ENCODE data around the gene SMYD3.

- TF ChIP-seq CTCF (IDR thresholded peaks at IDR 0.05) = no peak
- TF ChIP-seq POLR2A (IDR thresholded peaks at IDR 0.05) = no peak
Observed at GRCh38 chr1:246232126-246232525, 275.0 kb downstream of the SMYD3 start.
